ENCODE measurements around the gene MPPED1.

MPPED1 gene

DNA sequence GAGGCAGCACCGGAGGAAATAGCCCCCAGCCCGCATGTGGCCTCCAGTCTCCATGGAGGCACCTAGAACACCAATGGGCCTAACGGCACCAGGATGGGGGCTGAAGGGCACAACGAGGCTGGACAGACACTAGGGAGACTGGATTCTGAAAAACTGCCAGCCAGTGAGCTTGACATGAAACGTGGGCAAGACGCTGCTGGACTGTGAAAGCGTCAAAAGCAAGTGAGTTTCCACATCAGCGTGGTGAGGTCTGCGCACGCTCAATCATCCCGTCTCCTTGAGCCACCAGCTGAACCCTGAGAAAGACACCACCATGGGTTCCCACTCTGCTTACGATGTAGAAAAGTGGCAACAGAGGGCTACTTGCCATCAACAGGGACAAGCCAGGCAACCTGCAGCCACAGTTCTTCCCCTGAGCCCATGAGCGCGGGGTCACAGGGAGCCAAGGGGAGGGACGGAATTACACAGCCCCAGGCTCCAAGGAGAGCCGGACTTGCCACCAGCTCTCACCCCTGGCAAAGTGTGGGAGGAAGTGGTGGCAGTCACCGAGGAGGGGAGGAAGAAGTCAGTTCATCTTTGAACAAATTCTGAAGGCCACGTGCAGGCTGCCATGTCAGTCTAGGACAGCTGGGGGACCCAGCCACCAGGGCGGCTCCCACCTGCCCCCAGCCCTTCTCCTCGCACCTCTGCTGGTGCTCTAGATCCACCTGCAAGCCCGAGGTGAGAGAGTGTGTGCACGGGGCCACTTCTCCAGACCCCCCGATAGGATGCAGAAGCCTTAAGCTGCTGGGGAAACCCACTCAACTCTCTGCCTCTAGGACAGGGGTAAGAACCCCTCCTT, 131.1 kb downstream of the MPPED1 start:
- DNase-seq (ENCODE audit: low spot score): no peak

DNA sequence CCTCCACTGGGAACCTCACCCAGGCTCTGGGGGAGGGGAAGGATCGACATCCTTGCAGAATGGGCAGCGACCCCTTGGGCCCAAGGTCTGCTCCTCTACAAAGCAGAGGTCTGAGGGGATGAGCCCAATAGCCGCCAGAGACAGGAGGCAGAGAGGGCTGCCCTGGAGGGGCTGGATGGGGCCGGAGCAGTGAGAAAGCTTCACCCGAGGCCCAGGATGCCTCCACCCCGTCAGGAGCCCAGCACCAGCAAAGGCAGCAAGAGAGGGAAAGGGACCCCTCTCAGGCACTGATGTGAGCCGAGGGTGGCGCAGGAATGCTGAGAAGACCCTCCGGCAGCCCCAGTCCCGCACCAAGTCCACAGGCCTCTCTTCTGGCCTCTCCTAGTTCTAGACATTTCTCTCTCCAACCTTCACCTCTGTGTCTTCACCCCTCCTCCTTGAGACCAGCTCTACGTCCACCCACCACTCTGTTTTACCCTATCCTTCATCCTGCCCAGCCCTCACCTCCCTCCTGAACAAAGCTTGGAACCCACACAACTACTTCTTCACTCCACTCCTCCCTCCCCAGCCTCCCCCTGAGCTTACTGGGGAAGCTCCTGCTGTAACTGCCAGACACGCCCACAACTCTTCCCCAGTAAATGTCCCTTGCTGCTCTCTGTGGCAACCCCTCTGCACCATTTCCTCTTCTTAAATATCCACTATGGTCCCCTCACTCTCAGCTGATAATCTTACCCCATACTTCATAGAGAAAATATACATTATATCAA, 131.9 kb downstream of the MPPED1 start:
- DNase-seq (ENCODE audit: low spot score): no peak

- no peak for DNase-seq (ENCODE audit: low spot score)
These were observed 132.5 kb downstream of the MPPED1 start for GRCh38 chr22:43544289-43544673.

DNA sequence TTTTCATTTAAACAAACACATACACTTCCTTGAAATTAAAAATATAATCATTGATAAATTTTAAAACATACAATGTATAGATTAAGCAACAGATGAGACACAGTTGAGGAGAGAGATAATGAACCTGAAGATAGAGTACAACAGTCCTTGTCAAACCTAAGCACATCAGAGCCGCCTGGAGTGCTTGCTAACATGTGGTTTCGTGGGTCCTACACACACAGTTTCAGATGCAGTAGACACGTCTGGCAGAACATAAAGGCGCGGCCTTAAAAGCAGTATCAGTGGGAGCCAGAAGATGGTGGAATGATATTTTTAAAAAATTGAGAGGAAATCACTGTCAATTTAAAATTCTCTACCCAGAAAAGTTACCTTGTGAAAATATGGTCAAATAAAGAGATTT, 134.4 kb downstream of the MPPED1 start:
- DNase-seq (ENCODE audit: low spot score): no peak

DNA sequence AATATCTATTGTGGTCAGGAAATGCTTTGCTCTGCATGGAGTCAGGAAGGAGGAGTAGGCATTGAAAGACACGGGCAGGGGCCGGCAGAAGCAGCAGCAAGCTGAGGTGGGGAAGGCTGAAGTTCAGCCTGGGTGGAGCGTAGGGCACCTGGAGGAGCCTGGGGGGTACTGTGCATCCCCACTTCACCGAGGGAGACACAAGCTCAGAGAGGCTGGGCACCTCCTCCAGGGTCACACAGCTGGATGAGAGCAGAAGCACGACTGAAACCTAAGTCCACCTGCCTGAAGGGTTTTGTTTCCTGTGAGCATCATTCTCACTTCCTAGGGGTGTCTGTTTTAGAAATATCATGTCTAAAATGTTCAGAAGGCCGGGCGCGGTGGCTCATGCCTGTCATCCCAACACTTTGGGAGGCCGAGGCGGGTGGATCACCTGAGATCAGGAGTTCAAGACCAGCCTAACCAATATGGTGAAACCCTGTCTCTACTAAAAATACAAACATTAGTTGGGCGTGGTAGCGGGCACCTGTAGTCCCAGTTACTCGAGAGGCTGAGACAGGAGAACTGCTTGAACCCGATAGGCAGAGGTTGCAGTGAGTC, 138.3 kb downstream of the MPPED1 start:
- DNase-seq (ENCODE audit: low spot score): no peak

GRCh38 chr22:43550672-43551071, 138.9 kb downstream of the MPPED1 start:
- no peak for DNase-seq (ENCODE audit: low spot score)

DNA sequence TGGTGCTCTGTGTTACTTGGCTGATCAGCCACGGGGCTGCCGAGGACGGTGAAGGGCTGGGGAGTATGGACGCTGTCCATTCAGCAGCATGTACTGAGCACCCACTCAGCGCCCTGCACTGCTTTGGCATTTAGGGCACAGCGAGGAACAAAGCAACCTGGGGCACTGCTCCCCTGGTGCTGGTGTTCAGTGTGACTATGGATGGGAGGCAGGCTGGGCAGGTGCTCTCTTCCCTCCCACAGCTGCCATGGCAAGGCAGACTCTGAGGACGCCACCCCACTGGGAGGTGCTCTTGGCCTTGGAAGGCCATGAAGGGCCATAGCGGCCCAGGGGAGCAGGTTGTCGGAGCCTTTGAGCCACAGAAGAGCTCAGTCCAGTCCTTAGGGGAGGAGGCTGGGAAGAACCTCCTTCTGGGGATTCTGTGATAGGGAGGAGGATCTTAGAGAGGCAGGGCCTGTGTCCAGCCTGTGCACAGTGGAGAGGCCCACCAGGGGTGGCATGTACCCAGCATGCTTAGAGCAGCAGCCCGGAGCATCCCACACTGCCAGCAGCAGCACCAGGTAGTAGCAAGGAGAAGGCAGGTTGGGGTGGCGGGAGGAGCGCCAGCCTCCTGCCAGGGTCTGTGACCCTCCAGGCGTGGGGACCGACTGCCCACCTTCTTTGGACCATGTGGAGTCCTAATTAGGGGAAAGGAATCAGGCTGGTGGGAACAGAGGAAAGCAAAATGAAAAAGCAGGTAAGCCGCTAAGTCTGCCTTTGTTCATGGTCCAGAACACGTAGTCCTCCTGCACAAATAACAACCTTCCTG, 141.8 kb downstream of the MPPED1 start:
- DNase-seq (ENCODE audit: low spot score): no peak

- no peak for DNase-seq (ENCODE audit: low spot score)
These were observed 142.4 kb downstream of the MPPED1 start for GRCh38 chr22:43554259-43554636.

DNA sequence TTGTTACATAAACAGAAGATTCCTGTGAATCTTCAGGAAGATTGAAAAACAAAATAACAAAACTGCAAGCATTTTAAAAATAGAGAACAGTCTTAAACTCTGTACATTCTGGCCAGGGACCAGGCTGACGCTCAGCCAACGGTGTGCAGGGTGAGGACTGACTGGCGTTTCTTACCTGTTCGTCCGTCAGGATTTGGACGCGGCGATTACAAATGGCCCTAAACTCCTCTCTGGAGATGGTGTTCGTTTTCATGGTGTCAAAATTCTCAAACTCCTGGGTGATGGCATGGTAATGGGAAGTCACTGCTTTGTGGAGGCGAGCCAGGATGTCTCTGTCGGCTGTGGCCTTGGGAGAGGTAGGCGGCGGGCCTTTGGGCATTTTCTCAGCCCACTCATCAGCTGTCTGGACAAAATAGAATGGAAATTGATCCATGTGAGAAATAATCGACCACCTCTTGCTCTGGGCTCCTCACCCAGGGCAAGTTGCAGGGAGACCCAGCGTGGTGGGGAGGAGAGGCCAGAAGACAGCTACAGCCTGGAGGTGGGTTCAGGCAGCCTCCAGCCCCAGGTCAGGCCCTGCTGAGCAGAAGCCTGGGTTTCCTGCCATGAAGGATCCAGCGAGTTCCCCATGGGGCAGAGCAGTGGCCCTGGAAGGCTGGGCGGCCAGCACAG, 143.0 kb downstream of the MPPED1 start:
- DNase-seq (ENCODE audit: low spot score): no peak

GRCh38 chr22:43555561-43556515, 144.0 kb downstream of the MPPED1 start:
- DNase-seq (ENCODE audit: low spot score): no peak

All from NAMALWA (cell line).